OCI-LY1 (cell line): ENCODE data around the gene EFNB2.

Experiments
- H2AFZ ChIP-seq: fragments of 200-600 bp; sonication (generic), shearing (Covaris generic); 2 replicates; pipeline ENCODE4 v1.6.0; 2014; ENCODE audit warnings: antibody characterized with exemption, mild to moderate bottlenecking, low read length
- H3F3A ChIP-seq: fragments of 200-600 bp; sonication (generic), shearing (Covaris generic); 2 replicates; pipeline ENCODE4 v1.6.0; 2014; ENCODE audit warnings: mild to moderate bottlenecking, antibody characterized with exemption, low read length, moderate library complexity; ENCODE audit not compliant: insufficient read depth
- H3K27ac ChIP-seq: fragments of 200-600 bp; sonication (generic); 2 replicates; pipeline ENCODE4 v1.5.1; 2014; ENCODE audit warnings: low read length, mixed run types, mild to moderate bottlenecking, low read depth; ENCODE audit not compliant: poor library complexity, severe bottlenecking
- H3K27me3 ChIP-seq: fragments of 200-600 bp; sonication (generic); 2 replicates; pipeline ENCODE4 v1.6.0; 2014; ENCODE audit warnings: antibody characterized with exemption, mild to moderate bottlenecking, low read length, moderate library complexity; ENCODE audit not compliant: insufficient read depth
- H3K36me3 ChIP-seq: fragments of 200-600 bp; sonication (generic); 2 replicates; pipeline ENCODE4 v1.6.1; 2014; ENCODE audit warnings: mild to moderate bottlenecking, antibody characterized with exemption, low read length, moderate library complexity, mixed read lengths; ENCODE audit not compliant: insufficient read depth
- H3K4me1 ChIP-seq: fragments of 200-600 bp; sonication (generic); 2 replicates; pipeline ENCODE4 v1.5.1; 2014; ENCODE audit warnings: mild to moderate bottlenecking, low read length, moderate library complexity; ENCODE audit not compliant: insufficient read depth, severe bottlenecking
- H3K4me2 ChIP-seq: fragments of 200-600 bp; sonication (generic), shearing (Covaris generic); 2 replicates; pipeline ENCODE4 v1.6.1; 2014; ENCODE audit warnings: low read length
- H3K4me3 ChIP-seq: fragments of 200-600 bp; sonication (generic); 2 replicates; pipeline ENCODE4 v1.5.1; 2014; ENCODE audit warnings: low read length, low read depth, mild to moderate bottlenecking, mixed read lengths; ENCODE audit not compliant: poor library complexity, severe bottlenecking
- H3K79me2 ChIP-seq: fragments of 200-600 bp; shearing (Covaris generic); 2 replicates; pipeline ENCODE4 v1.6.1; 2016; ENCODE audit warnings: mixed run types, low read length, mixed read lengths; ENCODE audit not compliant: insufficient read depth
- H3K9ac ChIP-seq: fragments of 200-600 bp; sonication (generic), shearing (Covaris generic); 2 replicates; pipeline ENCODE4 v1.6.1; 2014; ENCODE audit warnings: mild to moderate bottlenecking, low read length, mixed read lengths
- H3K9me2 ChIP-seq: fragments of 200-600 bp; sonication (generic), shearing (Covaris generic); 2 replicates; pipeline ENCODE4 v1.6.1; 2014; ENCODE audit warnings: low read depth, mild to moderate bottlenecking, low read length, mixed read lengths
- H3K9me3 ChIP-seq: fragments of 200-600 bp; shearing (Covaris generic); 2 replicates; pipeline ENCODE4 v1.6.1; 2014; ENCODE audit warnings: low read length, mixed read lengths
- H4K20me1 ChIP-seq: fragments of 200-600 bp; sonication (generic), shearing (Covaris generic); 2 replicates; pipeline ENCODE4 v1.6.0; 2016; ENCODE audit warnings: mild to moderate bottlenecking, low read length; ENCODE audit not compliant: insufficient read depth
- CTCF ChIP-seq: fragments of 200-600 bp; sonication (generic), shearing (Covaris generic); IDR thresholded peaks from 2 replicates; pipeline ENCODE4 v1.5.1; 2017; ENCODE audit warnings: mild to moderate bottlenecking, antibody characterized with exemption, low read length, moderate library complexity, mixed read lengths
- EZH2 ChIP-seq: fragments of 200-600 bp; sonication (generic), shearing (Covaris generic); IDR thresholded peaks from 2 replicates; pipeline ENCODE4 v1.8.0; 2017; ENCODE audit warnings: borderline replicate concordance, mixed run types, mild to moderate bottlenecking, antibody characterized with exemption, low read length, moderate library complexity, mixed read lengths

EFNB2 gene

GRCh38 chr13:106518512-106518911, 16.9 kb downstream of the EFNB2 start:
- Histone ChIP-seq H3K36me3 (no peaks in the 10 kb centered on the region), H3K4me1 (no peaks in the 10 kb centered on the region), H2AFZ (no peak overlapping the region), H3F3A (no peaks in the 10 kb centered on the region), H3K9ac (no peak overlapping the region), H3K27me3 (no peaks in the 10 kb centered on the region), H3K9me3 (no peaks in the 10 kb centered on the region), H4K20me1 (no peaks in the 10 kb centered on the region), H3K4me3 (no peak overlapping the region), H3K9me2 (no peaks in the 10 kb centered on the region), H3K79me2 (no peaks in the 10 kb centered on the region), H3K4me2 (no peak overlapping the region), H3K27ac (no peak overlapping the region)
- no peak for TF ChIP-seq CTCF
- no peak for TF ChIP-seq EZH2

GRCh38 chr13:106517109-106517847, 18.2 kb downstream of the EFNB2 start:
- Histone ChIP-seq H3K36me3 (no peaks in the 10 kb centered on the region), H3K9me2 (no peaks in the 10 kb centered on the region), H3K4me3 (no peak overlapping the region), H3K4me2 (no peak overlapping the region), H4K20me1 (no peaks in the 10 kb centered on the region), H3F3A (no peaks in the 10 kb centered on the region), H3K79me2 (no peaks in the 10 kb centered on the region), H3K4me1 (no peaks in the 10 kb centered on the region), H3K9ac (no peak overlapping the region), H3K9me3 (no peaks in the 10 kb centered on the region), H3K27me3 (no peaks in the 10 kb centered on the region), H2AFZ (no peak overlapping the region), H3K27ac (no peak overlapping the region)
- TF ChIP-seq EZH2 (no peak), CTCF (no peak)

- TF ChIP-seq EZH2, result no peak
- no peak for TF ChIP-seq CTCF
- Histone ChIP-seq H4K20me1 (no peaks in the 10 kb centered on the region), H3K4me2 (no peak overlapping the region), H3K4me3 (no peak overlapping the region), H3K36me3 (no peaks in the 10 kb centered on the region), H3K4me1 (no peaks in the 10 kb centered on the region), H2AFZ (no peak overlapping the region), H3K9me2 (no peaks in the 10 kb centered on the region), H3F3A (no peaks in the 10 kb centered on the region), H3K9me3 (no peaks in the 10 kb centered on the region), H3K79me2 (no peaks in the 10 kb centered on the region), H3K27me3 (no peaks in the 10 kb centered on the region), H3K27ac (no peak overlapping the region), H3K9ac (no peak overlapping the region)
Observed at GRCh38 chr13:106515635-106516254, 19.7 kb downstream of the EFNB2 start.
